Measurements from ENCODE around the gene CLCN6. TPM values are rescaled to one million over a fixed set of nuclear protein-coding genes. Genes with fewer than 3 reads are reported as not detected.

CLCN6 gene
- total RNA-seq, 1 donor = 18.6 TPM

DNA sequence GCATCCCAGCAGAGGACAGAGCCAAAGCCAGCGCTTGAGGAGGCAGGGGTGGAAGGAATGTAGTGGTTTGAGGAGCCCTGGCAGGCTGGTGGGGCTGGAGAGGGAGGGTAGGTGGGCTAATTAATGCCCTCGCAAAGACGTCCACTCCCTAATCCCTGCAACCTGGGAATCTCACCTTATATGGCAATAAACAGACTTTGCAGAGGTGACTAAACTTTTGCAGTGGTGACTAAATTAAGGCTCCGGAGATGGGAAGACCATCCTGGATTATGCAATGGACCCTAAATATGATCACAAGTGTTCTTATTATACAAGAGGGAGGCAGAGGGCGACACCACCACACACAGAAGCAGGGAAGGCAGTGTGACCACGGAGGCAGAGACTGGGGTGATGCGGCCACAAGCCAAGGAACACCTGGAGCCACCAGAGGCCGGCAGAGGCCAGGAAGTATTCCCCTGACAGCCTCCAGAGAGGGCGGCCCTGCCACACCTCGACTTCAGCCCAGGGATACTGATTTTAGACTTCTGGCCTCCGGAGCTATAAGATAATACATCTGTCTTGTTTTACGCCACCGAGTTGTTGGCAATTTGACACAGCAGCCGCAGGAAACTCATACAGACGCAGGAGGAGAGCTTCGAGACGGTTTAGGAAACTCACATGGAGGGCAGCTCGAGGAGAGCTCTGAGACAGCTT lies 75.9 kb downstream of the CLCN6 start:
- H3K4me3 ChIP-seq (ENCODE audit: low read depth, low read length) = no peak overlapping the region
- no peak for DNase-seq (ENCODE audit: low read depth)
- TF ChIP-seq, protein P1, sequence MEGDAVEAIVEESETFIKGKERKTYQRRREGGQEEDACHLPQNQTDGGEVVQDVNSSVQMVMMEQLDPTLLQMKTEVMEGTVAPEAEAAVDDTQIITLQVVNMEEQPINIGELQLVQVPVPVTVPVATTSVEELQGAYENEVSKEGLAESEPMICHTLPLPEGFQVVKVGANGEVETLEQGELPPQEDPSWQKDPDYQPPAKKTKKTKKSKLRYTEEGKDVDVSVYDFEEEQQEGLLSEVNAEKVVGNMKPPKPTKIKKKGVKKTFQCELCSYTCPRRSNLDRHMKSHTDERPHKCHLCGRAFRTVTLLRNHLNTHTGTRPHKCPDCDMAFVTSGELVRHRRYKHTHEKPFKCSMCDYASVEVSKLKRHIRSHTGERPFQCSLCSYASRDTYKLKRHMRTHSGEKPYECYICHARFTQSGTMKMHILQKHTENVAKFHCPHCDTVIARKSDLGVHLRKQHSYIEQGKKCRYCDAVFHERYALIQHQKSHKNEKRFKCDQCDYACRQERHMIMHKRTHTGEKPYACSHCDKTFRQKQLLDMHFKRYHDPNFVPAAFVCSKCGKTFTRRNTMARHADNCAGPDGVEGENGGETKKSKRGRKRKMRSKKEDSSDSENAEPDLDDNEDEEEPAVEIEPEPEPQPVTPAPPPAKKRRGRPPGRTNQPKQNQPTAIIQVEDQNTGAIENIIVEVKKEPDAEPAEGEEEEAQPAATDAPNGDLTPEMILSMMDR (IDR thresholded peaks at IDR 0.05; ENCODE audit: insufficient read depth, low read depth, low read length) = no peak

GRCh38 chr1:11882814-11883538 lies 77.0 kb downstream of the CLCN6 start:
- DNase-seq (ENCODE audit: low read depth) = no peak
- no peak overlapping the region for H3K4me3 ChIP-seq (ENCODE audit: low read depth, low read length)
- TF ChIP-seq, protein P1 (IDR thresholded peaks at IDR 0.05; ENCODE audit: insufficient read depth, low read depth, low read length) = no peak

DNA sequence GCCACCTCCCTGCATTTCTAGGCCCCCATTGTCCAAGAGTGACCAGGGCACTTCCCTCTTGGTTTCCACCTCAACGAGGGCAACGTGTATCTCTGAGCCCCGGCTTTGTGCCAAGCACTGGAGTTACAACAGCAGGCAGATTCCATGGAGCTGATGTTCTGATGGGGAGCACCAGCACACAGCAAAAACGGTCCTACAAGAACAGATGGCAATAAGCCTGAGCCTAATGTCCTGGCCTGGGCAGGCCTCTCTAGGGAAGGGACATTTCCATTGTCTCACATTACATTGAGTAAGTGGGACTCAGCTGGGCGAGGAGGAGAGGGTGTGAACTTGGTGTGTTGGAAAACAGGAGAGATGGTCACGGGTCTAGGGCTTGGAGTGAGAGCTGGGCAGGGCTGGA lies 79.9 kb downstream of the CLCN6 start:
- no peak for DNase-seq (ENCODE audit: low read depth)

GRCh38 chr1:11886986-11887665 lies 81.1 kb downstream of the CLCN6 start:
- no peak for DNase-seq (ENCODE audit: low read depth)
- TF ChIP-seq, protein P1 (IDR thresholded peaks at IDR 0.05; ENCODE audit: insufficient read depth, low read depth, low read length) = no peak
- no peak overlapping the region for H3K4me3 ChIP-seq (ENCODE audit: low read depth, low read length)

More for the DNA sequence above, 79.9 kb downstream of the CLCN6 start:
- TF ChIP-seq, protein P1 (IDR thresholded peaks at IDR 0.05; ENCODE audit: insufficient read depth, low read depth, low read length) = no peak
- H3K4me3 ChIP-seq (ENCODE audit: low read depth, low read length) = no peak overlapping the region

DNA sequence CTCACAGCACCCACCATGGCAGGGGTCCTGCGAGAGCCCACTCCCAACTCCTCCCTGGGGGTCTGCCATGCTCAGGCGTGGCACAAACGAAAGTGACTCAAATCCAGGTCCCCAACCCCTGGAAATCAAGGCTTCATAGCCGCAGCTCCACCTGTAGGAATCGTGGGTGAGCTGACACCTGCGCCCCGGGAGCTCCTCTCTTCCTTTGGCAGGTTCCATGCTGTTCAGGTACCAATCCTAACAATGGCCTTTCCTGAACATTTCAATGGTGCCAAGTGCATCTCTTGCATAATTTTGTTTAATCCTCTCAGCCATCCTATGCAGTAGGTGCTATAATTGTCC lies 81.6 kb downstream of the CLCN6 start:
- no peak for DNase-seq (ENCODE audit: low read depth)
- H3K4me3 ChIP-seq (ENCODE audit: low read depth, low read length) = no peak overlapping the region
- TF ChIP-seq, protein P1 (IDR thresholded peaks at IDR 0.05; ENCODE audit: insufficient read depth, low read depth, low read length) = no peak

DNA sequence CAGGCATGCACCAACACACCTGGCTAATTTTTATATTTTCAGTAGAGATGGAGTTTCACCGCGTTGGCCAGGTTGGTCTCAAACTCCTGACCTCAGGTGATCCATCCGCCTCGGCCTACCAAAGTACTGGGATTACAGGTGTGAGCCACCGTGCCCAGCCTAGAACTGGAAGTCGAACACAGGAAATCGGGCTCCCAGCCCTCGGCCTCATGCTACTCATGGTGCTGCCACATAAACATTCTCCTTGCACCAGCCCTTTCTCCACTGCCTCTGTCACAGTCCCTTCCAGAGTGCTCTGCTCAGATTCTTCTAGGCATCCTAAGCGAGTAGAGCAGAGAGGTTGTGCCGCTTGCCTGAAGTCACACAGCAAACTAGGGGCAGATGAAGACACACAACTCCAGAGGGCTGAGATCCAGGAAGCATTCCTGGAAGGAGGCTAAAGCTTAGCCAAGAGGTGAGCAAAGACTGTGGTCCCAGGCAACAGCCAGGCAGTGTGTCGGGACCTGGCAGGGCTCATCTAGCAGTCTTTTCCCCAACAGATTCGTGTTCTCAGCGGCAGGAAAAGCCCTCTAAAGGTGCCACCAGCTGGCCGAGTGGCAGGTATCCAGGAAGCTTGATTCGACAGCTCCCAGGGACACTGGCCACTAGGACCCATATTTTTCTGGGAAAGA lies 82.3 kb downstream of the CLCN6 start:
- TF ChIP-seq, protein P1 (IDR thresholded peaks at IDR 0.05; ENCODE audit: insufficient read depth, low read depth, low read length) = no peak
- DNase-seq (ENCODE audit: low read depth) = no peak
- H3K4me3 ChIP-seq (ENCODE audit: low read depth, low read length) = no peak overlapping the region

All from fibroblast of villous mesenchyme (primary cell).